GM21576 (cell line): Measurements from ENCODE around the gene SNRPA.
"Not testable (repeated sequence)": the region's sequence is repeated elsewhere in the genome, so short reads cannot be mapped to it uniquely, and the experiment has no call there.

Experiments
- ATAC-seq: cut with Tn5 transposase; IDR thresholded peaks from one replicate; pipeline ENCODE4 v1.9.1; 2021; ENCODE audit warnings: mild to moderate bottlenecking, moderate library complexity; ENCODE audit not compliant: unreplicated experiment

Gene SNRPA

DNA sequence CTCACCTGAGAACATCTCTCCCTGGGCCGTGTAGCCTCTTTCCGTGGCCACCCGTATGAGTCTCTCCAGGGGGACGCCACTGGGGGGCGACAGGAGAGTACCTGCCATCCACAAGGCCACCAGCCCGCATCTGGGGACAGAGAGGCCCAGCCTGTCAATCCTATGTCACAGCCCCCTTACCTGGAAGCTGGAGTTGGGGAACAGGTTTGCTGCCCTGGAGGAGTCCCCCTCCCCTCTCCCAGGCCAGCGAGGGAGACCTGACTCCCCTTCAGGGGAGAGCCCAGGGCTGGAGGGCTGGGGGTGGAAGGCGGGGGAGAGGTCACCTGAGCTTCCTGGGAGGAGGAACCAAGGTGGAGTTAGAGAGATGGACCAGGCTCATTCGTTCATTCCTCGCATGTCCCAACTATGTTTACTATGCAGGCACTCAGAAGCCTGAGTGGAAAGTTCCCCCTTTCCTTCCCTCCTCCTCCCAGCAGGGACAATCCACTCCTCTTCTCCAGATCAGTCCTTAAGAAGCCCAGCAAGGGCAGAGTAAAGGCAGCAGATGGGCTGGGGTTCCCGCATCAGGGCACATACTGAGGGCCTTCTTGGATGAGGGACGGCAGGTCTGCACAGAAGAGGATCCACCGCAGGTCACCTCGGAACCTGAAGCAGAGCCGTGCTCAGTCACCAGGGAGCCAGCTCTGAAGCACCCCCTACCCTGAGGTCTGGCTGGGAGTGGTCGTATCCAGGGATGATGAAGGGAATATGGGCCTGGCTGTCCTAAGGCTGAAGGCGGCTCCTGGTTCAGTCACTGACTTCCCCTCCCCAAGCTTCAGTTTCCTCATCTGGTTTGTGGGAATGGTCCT is 6.2 kb upstream of the SNRPA start:
- ATAC-seq: no peak

DNA sequence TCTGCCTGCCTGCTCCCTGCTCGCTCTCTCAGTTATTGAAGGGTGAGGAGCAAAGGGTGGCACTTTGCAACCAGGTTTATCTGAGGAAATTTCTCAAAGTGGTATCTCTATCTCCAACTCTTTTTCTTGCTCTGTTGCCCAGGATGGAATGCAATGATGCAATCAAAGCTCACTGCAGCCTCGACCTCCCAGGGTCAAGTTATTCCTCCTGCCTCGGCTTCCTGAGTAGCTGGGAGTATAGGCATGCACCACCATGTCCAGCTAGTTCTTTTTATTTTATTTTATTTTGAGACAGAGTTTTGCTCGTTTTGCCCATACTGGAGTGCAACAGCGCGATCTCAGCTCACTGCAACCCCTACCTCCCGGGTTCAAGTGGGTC is 5.6 kb upstream of the SNRPA start:
- ATAC-seq: no peak

DNA sequence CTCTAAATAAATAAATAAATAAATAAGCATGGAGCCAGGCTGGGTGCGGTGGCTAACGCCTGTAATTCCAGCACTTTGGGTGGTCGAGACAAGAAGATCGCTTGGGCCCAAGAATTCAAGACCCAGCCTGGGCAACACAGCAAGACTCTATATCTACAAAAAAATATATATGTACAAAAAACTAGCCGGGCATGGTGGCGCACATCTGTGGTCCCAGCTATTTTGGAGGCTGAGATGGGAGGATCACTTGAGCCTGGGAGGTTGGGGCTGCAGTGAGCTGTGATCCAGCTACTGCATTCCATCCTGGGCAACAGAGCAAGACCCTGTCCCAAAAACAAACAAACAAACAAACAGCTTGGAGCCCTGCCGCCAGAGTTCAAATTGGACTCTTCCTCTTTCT is 3.5 kb upstream of the SNRPA start:
- no peak for ATAC-seq

DNA sequence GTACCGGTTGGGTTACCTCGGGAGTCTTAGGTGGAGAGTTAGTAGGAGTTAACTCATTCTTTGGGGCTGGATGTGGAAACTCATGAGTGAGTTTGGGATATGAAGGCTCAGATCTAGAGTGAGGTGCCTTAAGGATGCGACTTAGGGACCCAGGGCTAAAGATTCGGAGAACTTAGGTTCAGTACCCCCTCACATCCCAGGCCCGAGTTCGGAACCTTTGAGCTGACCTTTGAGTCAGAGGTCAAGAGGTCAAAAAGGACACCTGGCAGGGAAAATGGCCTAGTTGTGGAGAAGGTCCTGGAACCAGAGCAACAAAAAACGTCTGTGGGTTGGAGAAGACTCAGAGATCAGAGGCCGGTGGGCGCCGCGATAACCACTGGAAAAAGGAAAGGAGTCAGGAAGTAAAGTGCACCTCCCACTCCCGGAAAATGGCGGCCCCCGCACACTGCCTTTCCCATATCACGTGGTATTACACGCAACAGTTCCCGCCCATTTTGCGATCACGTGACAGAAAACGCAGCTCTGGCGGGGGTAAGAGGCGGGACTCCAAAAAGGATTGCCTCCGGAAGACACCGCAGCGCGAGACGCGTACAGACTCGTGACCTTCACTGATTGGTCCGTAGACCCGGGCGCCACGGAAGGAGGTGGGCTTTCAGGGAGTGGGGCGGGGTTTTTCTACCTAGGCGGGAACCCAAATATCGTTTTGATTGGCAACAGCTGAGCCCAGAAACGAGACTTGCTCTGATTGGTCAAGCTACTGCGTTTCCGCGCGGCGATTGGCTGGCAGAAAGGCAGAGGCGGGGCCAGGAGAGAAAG is 737 bp upstream of the SNRPA start, which contains the start of gene ACTMAP:
TSS of gene ACTMAP (minus strand) at position 420 of the 816 bp plus-strand sequence. CDS start 674 bp downstream, outside the sequence.
- peak; percentile 84 for ATAC-seq

DNA sequence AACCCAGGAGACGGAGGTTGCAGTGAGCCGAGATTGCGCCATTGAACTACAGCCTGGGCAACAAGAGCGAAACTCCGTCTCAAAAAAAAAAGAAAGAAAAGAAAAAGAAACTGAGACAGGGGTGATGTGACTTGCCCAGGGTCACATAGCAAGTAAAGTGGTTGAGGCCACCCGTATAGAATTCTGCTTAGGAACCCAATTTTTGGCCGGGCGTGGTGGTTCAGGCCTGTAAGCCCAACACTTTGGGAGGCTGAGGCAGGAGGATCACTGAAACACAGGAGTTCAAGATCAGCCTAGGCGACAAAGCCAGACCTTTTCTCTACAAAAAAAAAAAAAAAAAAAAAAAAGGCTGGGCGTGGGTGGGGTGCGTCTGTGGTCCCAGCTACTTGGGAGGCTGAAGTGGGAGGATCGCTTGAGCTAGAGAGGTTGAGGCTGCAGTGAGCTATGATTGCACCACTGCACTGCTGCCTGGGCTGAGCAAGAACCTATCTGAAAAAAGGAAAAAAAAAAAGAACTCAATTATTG is 1.3 kb downstream of the SNRPA start:
- no peak for ATAC-seq

DNA sequence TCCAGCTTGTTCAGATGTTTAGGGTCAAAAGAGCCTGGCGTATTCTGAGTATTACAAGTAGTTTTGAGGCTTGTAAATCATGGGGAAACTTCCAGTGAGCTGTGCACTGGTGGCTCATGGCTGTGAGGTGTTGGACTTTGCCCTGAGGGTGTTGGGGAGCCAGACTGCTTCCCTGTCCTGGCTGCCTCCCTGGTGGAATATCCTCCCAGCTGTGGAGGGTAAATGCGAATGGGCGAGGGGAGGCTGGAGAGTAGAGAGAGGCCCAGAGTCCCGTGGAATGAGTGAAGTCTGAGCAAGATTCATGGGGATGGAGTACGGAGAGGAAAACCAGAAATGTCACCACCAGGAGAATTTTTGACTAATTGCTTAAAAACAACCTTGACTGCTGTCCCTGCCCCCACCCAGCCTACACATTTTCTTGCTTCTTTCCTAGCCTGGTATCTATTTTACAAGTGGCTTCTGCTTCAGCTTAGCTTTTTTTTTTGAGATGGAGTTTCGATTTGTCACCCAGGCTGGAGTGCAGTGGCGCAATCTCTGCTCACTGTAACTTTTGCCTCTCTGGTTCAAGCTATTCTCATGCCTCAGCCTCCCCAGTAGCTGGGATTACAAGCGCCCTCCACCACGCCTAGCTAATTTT is 3.7 kb downstream of the SNRPA start:
- ATAC-seq: no peak

DNA sequence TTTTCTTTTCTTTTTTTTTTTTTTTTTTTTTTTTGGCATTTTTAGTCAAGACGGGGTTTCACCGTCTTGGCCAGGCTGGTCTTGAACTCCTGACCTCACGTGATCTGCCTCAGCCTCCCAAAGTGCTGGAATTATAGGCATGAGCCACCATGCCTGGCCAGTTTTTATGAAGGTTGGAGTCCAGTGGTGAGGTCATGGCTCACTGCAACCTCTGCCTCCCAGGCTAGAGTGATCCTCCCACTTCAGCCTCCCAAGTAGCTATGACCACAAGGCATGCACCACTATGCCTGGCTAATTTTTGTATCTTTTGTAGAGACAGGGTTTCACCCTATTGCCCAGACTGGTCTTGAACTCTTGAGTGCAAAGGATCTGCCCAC is 4.2 kb downstream of the SNRPA start:
- ATAC-seq: no peak

DNA sequence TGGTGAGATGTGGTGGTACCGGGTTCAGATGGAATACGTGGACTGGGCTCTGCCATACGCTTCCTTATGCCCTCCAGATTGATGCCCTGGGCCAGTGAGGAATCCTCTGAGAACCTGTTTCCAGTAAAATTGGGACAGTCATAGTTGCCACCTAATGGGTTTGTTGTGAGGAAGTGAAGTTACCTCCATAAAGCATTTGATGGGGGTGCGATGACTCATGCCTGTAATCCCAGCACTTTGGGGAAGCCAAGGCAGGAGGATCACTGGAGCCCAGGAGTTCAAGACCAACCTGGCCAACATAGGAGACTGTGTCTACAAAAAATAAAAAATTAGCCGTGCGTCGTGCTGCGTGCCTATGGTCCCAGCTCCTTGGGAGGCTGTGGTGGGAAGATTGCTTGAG is 4.8 kb downstream of the SNRPA start:
- no peak for ATAC-seq

DNA sequence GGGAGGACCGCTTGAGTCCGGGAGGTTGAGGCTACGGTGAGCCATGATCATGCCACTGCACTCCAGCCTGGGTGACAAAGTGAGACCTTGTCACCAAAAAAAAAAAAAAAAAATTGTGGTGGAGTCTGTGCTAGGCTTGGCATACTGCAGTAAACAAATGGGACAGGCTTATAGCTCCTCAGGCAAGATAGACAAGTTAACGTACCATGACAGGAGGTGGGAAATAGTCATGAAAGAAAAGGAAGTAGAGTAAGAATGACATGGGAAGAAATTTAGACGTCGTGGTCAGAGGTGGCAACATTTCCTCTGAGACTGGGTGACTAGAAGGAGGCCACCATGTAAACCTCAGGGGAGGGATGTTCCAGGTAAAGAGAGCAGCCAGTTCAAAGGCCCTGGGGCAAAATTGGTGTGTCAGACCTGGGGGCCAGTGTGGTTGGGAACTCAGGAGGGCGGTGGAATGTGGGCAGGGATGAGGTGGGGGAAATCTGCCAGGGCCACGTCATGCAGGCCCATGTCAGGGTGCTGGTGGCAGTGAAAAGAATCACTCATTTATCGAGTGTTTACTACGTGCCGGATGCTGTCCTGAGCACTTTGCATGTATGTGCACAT is 5.6 kb downstream of the SNRPA start:
- no peak for ATAC-seq

DNA sequence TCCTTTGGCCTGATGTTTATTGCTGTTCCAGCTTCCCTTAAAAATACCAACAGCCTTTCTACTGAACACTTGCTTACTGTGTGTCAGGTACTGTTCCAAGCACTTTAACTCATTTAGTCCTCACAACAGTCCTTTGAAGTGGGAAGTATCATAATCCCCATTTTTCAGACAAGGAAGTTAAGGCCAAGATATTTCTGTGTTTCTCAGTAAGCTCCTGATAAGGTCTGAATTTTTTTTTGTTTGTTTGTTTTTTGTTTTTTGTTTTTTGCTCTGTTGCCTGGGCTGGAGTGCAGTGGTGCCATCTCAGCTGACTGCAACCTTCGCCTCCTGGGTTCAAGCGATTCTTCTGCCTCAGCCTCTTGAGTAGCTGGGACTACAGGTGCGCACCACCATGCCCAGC is 7.5 kb downstream of the SNRPA start:
- ATAC-seq: no peak

DNA sequence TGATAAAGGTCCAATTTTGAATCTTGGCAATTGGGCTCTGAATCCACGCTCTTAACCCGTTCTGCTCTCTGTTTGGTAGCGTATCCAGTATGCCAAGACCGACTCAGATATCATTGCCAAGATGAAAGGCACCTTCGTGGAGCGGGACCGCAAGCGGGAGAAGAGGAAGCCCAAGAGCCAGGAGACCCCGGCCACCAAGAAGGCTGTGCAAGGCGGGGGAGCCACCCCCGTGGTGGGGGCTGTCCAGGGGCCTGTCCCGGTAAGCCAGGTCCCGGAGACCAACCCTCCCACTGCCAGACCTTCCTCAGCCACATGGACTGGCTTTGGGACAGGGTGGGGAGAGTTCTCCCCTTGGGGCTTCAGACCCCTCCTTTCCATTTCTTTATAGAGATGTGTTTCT is 8.3 kb downstream of the SNRPA start:
- ATAC-seq: no peak

DNA sequence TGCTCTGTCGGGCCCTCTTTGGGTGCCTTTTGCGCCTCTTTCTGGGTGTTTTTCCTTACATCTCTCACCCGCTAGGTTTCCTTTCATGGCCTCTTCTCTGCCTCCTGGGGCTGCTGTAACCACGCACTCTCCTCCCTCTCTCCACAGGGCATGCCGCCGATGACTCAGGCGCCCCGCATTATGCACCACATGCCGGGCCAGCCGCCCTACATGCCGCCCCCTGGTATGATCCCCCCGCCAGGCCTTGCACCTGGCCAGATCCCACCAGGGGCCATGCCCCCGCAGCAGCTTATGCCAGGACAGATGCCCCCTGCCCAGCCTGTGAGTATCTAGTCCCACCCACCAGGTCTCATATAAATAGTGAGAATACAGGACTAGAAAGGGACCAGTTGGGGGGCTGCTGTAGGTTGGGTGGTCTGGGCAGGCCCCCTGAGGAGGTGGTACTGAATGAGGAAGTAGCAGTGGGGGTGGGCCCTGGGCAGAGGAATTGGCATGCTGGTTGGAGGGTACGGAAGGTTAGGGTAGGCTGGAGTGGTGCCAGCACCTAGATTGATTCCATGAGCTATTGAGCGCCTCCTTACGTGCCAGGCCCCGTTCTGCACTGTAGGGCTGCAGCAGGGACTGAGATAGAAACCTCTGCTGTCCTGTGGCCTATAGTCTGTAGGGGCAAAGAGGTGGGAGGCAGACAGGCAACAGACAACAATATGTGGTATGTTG is 11.9 kb downstream of the SNRPA start:
- no peak for ATAC-seq

DNA sequence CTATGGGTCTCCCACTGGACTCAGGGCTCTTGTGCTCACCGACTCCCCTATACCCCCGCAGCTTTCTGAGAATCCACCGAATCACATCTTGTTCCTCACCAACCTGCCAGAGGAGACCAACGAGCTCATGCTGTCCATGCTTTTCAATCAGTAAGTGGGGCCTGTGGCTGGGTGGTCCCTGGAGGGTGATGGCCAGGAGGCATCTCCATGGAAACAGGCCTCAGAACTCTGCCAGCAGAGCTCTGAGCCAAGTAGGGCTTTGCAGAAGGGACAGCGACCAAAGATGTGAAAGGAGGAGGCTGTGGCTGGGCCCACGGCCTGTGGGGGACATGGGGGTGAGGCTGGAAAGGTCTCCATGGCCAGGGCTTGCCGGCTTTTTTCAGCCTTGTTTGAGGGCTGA is 12.5 kb downstream of the SNRPA start:
- no peak for ATAC-seq

DNA sequence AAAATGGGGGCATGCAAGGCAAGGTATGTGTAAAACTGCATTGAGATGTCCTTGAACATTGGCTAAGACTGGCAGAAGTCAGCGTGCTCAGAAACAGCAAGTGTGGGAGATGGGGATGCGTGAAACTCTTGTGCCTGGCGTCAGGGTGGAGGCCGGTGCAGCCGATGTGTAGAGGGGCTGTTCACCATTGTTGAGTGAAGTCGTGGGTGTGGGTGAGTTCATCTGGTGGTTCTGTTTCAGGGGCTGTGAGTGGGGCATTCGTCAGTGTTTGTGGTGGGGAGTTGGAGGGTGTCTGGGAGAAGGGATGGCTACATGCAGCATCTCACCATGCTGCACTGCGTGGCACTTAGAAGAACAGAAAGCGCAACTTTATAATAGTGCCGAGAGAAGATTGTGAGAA is 13.0 kb downstream of the SNRPA start:
- ATAC-seq: no peak

DNA sequence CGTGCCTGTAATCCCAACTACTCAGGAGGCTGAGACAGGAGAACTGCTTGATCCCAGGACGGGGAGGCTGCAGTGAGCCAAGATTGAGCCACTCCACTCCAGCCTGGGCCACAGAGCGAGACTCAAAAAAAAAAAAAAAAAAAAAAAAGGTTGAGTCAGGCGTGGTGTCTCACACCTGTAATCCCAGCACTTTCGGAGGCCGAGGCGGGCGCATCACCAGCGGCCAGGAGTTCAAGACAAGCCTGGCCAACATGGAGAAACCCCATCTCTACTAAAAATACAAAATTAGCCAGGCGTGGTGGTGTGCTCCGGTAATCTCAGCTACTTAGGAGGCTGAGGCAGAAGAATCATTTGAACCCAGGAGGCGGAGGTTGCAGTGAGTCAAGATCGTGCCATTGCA is 15.4 kb downstream of the SNRPA start:
- not testable (repeated sequence) for ATAC-seq

DNA sequence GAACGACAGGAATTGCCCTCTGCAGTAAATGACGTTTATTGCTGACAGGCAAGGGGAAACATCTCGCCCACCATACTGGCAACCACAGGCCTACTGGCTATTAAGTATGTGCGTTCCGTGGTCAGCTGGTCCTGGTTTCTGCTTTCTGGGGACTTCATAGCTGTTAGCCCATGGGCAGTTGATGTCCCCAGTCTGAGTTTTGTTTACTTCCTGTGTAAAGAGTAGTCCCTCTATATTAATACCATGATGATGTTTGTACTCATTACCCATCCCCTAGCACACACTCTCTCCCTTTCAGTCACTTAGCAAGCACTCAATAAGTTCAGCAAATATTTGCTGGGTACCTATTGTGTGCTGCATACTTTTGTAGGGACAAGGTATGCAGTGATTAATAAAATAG is 17.9 kb downstream of the SNRPA start:
- ATAC-seq: no peak

DNA sequence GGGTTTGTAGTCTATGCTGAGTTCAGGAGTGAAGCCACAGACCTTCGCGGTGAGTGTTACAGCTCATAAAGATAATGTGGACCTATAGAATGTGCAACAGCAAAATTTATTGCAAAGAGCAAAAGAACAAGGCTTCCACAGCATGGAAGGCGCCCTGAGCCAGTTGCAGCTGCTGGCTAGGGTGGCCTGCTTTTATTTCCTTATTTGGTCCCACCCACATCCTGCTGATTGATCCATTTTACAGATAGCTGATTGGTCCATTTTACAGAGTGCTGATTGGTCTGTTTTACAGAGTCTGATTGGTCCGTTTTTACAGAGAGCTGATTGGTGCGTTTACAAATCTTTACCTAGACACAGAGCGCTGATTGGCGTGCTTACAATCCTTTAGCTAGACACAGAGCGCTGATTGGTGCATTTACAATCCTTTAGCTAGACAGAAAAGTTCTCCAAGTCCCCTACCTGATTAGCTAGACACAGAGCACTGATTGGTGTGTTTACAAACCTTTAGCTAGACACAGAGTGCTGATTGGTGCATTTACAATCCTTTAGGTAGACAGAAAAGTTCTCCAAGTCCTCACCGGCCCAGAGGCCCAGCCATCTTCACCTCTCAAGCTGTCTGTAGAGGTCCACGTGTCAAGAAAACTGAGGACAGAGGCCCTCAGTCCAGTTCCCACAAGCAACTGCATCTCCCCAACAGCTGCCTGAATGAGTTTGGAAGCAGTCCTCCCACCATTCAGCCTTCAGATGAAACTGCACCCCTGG is 20.3 kb downstream of the SNRPA start:
- not testable (repeated sequence) for ATAC-seq

DNA sequence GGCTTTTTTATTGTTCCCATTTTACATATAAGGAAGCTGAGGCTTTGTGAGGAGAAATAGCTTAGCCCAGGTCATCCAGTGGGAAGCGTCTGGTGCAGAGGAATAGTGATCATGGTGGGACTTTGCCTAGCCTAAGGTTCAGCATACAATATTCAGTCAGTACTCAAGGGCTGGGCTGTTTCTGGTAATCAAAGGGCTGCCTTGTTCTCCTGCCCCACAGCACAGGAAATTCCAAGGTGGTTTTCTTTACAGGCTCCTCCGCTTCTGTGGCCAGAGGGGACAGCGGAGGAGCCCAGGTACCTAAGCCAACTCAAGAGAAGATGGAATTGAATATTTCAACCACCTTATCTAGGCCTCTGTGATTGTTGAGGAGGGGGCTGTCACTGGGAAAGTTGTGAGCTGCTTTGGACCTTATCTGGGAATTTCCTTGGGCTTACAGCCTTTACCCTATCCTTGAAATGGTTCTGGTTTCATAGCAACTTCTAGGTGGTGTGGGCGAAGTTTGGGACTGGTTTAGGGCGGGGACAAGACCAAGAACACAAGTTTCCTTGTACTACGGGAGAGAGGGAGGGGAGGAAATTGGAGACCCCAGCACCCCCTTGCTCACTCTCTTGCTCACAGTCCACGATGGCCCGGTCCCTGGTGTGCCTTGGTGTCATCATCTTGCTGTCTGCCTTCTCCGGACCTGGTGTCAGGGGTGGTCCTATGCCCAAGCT is 24.1 kb downstream of the SNRPA start, which contains the start of gene MIA:
TSS of gene MIA (plus strand) at position 606 of the 716 bp plus-strand sequence. CDS start at position 628, 22 bp downstream.
- ATAC-seq: no peak

DNA sequence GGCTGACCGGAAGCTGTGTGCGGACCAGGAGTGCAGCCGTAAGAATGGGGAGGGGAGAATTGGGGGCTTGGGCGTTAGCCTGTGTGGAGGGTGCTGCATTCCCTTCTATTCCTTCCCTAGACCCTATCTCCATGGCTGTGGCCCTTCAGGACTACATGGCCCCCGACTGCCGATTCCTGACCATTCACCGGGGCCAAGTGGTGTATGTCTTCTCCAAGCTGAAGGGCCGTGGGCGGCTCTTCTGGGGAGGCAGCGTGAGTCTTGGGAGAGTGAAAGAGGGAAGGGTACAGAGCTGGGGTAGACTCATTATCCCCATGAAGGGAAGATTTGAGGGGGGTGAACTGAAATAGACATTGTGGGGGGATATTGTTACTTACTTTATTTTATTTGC is 24.6 kb downstream of the SNRPA start:
- no peak for ATAC-seq
